ENCODE measurements around the gene F2. TPM values are rescaled to one million over a fixed set of nuclear protein-coding genes. Genes with fewer than 3 reads are reported as not detected.

Gene F2
- total and polyA plus RNA-seq, 12 donors, result 0.50 to 0.61 TPM; not detected in 10

- no peak overlapping the region for H3K4me3 ChIP-seq
- intact Hi-C loops (cut with DNase I), result no loop called here
- 53 to 72% (median 65%) methylated on average over 7 to 12 of the region's 12 CpGs for WGBS, 4 donors
Observed at GRCh38 chr11:46695345-46696211, 23.4 kb upstream of the F2 start.

GRCh38 chr11:46696212-46696558 lies 22.8 kb upstream of the F2 start:
- Histone ChIP-seq H3K27ac (peak overlapping the region; percentile 7 to 81 (median 68)), H3K4me3 (no peak overlapping the region), H3K36me3 (replicated peaks in 1 of 2) (peaks cover 0 to 44% of the 10 kb centered on the region in 2 donors), H3K4me1 (replicated peaks in 1 of 2) (peaks cover 34 to 56% of the 10 kb centered on the region in 2 donors), H3K27me3 (no peaks in the 10 kb centered on the region), H3K9me3 (replicated peaks in 1 of 3) (no peaks in the 10 kb centered on the region)
- TF ChIP-seq POLR2A (IDR thresholded peaks at IDR 0.05) (no peak), CTCF (IDR thresholded peaks at IDR 0.05) (no peak)
- WGBS, 4 donors, result 26 to 42% (median 39%) methylated on average over 3 to 11 of the region's 11 CpGs
- intact Hi-C loops (cut with DNase I), result no loop called here
- DNase-seq, result peak; percentile 82 to 91 (median 89)

More at GRCh38 chr11:46695345-46696211, 23.4 kb upstream of the F2 start:
- Histone ChIP-seq H3K27me3 (no peaks in the 10 kb centered on the region), H3K9me3 (replicated peaks in 1 of 3) (no peaks in the 10 kb centered on the region), H3K27ac (peak overlapping the region; percentile 7 to 81 (median 68)), H3K4me1 (replicated peaks in 1 of 2) (peaks cover 34 to 56% of the 10 kb centered on the region in 2 donors), H3K36me3 (replicated peaks in 1 of 2) (peaks cover 0 to 50% of the 10 kb centered on the region in 2 donors)
- TF ChIP-seq CTCF (IDR thresholded peaks at IDR 0.05), result no peak
- TF ChIP-seq POLR2A (IDR thresholded peaks at IDR 0.05), result no peak
- peak in 3 of 7 donors; percentile 66 to 73 (median 73) for DNase-seq

DNA sequence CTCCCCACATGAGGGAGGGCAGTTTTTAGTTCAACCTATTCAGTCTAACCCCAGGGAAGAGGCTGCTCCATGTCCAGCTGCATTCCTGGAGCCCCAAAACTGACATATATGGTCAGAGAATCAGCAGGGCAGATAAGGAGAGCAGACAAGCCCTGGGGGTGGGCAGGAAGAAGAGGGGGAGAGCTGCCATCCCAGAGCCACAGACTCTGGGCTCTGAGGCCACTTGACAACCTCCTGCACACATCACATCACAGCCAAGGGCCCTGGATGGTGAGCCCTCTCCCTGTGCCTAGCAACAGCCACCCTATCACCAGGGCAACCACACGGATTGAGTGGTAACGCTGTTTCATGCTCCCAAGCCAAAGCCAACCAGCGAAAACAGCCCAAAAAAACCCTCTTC lies 21.7 kb upstream of the F2 start:
- Histone ChIP-seq H3K4me1 (replicated peaks in 1 of 2) (peaks cover 42 to 67% of the 10 kb centered on the region in 2 donors), H3K27me3 (no peaks in the 10 kb centered on the region), H3K36me3 (replicated peaks in 1 of 2) (peaks cover 0 to 36% of the 10 kb centered on the region in 2 donors), H3K9me3 (replicated peaks in 1 of 3) (no peaks in the 10 kb centered on the region), H3K27ac (peak overlapping the region in 3 of 5 donors; percentile 66 to 80 (median 68)), H3K4me3 (no peak overlapping the region)
- 53 to 78% (median 61%) methylated on average over 3 of the region's 3 CpGs for WGBS, 4 donors
- intact Hi-C loops (cut with DNase I), result no loop called here
- TF ChIP-seq CTCF (IDR thresholded peaks at IDR 0.05) (no peak), POLR2A (IDR thresholded peaks at IDR 0.05) (no peak)
- DNase-seq, result peak in 1 of 7 donors; percentile 68

- intact Hi-C loops (cut with DNase I), result no loop called here
Observed at GRCh38 chr11:46697723-46698122, 21.3 kb upstream of the F2 start.

More at GRCh38 chr11:46697723-46698122, 21.3 kb upstream of the F2 start:
- WGBS, 4 donors, result 45 to 58% (median 51%) methylated on average over 2 of the region's 2 CpGs
- Histone ChIP-seq H3K4me1 (replicated peaks in 1 of 2) (peaks cover 42 to 70% of the 10 kb centered on the region in 2 donors), H3K36me3 (replicated peaks in 1 of 2) (peaks cover 0 to 37% of the 10 kb centered on the region in 2 donors), H3K4me3 (no peak overlapping the region), H3K27ac (peak overlapping the region in 3 of 5 donors; percentile 66 to 80 (median 68)), H3K27me3 (no peaks in the 10 kb centered on the region), H3K9me3 (replicated peaks in 1 of 3) (no peaks in the 10 kb centered on the region)
- no peak for DNase-seq
- TF ChIP-seq CTCF (IDR thresholded peaks at IDR 0.05), result no peak
- TF ChIP-seq POLR2A (IDR thresholded peaks at IDR 0.05), result no peak

Measured in adrenal gland (tissue), 12 donors.